Measurements from ENCODE around the gene DNMT1.

GRCh38 chr19:10224337-10224736, 29.6 kb upstream of the DNMT1 start:
- no peak for TF ChIP-seq POLR2AphosphoS5 (IDR thresholded peaks at IDR 0.05; ENCODE audit: low read depth, low read length)
- TF ChIP-seq, protein P1, sequence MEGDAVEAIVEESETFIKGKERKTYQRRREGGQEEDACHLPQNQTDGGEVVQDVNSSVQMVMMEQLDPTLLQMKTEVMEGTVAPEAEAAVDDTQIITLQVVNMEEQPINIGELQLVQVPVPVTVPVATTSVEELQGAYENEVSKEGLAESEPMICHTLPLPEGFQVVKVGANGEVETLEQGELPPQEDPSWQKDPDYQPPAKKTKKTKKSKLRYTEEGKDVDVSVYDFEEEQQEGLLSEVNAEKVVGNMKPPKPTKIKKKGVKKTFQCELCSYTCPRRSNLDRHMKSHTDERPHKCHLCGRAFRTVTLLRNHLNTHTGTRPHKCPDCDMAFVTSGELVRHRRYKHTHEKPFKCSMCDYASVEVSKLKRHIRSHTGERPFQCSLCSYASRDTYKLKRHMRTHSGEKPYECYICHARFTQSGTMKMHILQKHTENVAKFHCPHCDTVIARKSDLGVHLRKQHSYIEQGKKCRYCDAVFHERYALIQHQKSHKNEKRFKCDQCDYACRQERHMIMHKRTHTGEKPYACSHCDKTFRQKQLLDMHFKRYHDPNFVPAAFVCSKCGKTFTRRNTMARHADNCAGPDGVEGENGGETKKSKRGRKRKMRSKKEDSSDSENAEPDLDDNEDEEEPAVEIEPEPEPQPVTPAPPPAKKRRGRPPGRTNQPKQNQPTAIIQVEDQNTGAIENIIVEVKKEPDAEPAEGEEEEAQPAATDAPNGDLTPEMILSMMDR (IDR thresholded peaks at IDR 0.05): no peak
- TF ChIP-seq GATA2 (CRISPR knock-in tag; IDR thresholded peaks at IDR 0.05): no peak
- no peak for TF ChIP-seq JUND (IDR thresholded peaks at IDR 0.05)
- no peak for TF ChIP-seq EP300 (IDR thresholded peaks at IDR 0.05; ENCODE audit: borderline replicate concordance in 1 of 2, low read depth in 1 of 2, low read length in 1 of 2)
- TF ChIP-seq, protein P2, sequence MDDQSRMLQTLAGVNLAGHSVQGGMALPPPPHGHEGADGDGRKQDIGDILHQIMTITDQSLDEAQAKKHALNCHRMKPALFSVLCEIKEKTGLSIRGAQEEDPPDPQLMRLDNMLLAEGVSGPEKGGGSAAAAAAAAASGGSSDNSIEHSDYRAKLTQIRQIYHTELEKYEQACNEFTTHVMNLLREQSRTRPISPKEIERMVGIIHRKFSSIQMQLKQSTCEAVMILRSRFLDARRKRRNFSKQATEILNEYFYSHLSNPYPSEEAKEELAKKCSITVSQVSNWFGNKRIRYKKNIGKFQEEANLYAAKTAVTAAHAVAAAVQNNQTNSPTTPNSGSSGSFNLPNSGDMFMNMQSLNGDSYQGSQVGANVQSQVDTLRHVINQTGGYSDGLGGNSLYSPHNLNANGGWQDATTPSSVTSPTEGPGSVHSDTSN (IDR thresholded peaks at IDR 0.05): no peak
- TF ChIP-seq ELF1 (IDR thresholded peaks at IDR 0.05): no peak
- TF ChIP-seq, protein P3, sequence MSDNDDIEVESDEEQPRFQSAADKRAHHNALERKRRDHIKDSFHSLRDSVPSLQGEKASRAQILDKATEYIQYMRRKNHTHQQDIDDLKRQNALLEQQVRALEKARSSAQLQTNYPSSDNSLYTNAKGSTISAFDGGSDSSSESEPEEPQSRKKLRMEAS (IDR thresholded peaks at IDR 0.05; ENCODE audit: low read depth): no peak
- no peak for TF ChIP-seq TAF1 (IDR thresholded peaks at IDR 0.05; ENCODE audit: borderline replicate concordance, low read depth, low read length)
- no peak for TF ChIP-seq NRF1 (IDR thresholded peaks at IDR 0.05; ENCODE audit: low read depth, low read length)
- TF ChIP-seq EZH2phosphoT487 (IDR thresholded peaks at IDR 0.05; ENCODE audit: borderline replicate concordance, low read depth): no peak
- TF ChIP-seq RFX5 (IDR thresholded peaks at IDR 0.05; ENCODE audit: low read length): no peak
- no peak for TF ChIP-seq USF2 (IDR thresholded peaks at IDR 0.05; ENCODE audit: borderline replicate concordance, low read depth, low read length)

All from SK-N-SH (cell line).